Eye (tissue), 1 donor: ENCODE data around the gene ABHD4.
"Not testable (repeated sequence)": the region's sequence is repeated elsewhere in the genome, so short reads cannot be mapped to it uniquely, and the experiment has no call there.

ENCODE experiments used
- DNase-seq: peaks from one replicate; pipeline ENCODE4 v3.0.0-alpha.2; 2015

ABHD4 gene

GRCh38 chr14:22593189-22593588 is 4.9 kb upstream of the ABHD4 start:
- DNase-seq = no peak

GRCh38 chr14:22593601-22594000 is 4.5 kb upstream of the ABHD4 start:
- DNase-seq = no peak

GRCh38 chr14:22594156-22594716 is 3.9 kb upstream of the ABHD4 start:
- no peak for DNase-seq

- DNase-seq = no peak
Observed at GRCh38 chr14:22596354-22596879, 1.7 kb upstream of the ABHD4 start.

GRCh38 chr14:22597265-22597664 is 835 bp upstream of the ABHD4 start:
- no peak for DNase-seq

- DNase-seq = no peak
Observed at GRCh38 chr14:22597771-22598098, 365 bp upstream of the ABHD4 start.

- DNase-seq = no peak
Observed at GRCh38 chr14:22598896-22599244, 770 bp downstream of the ABHD4 start.

GRCh38 chr14:22599349-22599748 is 1.2 kb downstream of the ABHD4 start:
- no peak for DNase-seq

GRCh38 chr14:22600027-22600426 is 1.9 kb downstream of the ABHD4 start:
- no peak for DNase-seq

GRCh38 chr14:22601456-22601855 is 3.4 kb downstream of the ABHD4 start:
- no peak for DNase-seq

GRCh38 chr14:22601996-22602395 is 3.9 kb downstream of the ABHD4 start:
- DNase-seq = no peak

GRCh38 chr14:22602862-22603261 is 4.8 kb downstream of the ABHD4 start:
- DNase-seq = no peak

- DNase-seq = no peak
Observed at GRCh38 chr14:22606380-22606779, 8.3 kb downstream of the ABHD4 start.

GRCh38 chr14:22607291-22607690 is 9.2 kb downstream of the ABHD4 start:
- no peak for DNase-seq

- DNase-seq = no peak
Observed at GRCh38 chr14:22610931-22611330, 12.8 kb downstream of the ABHD4 start.

- DNase-seq = no peak
Observed at GRCh38 chr14:22613106-22613695, 15.1 kb downstream of the ABHD4 start.

- DNase-seq = no peak
Observed at GRCh38 chr14:22613736-22614239, 15.7 kb downstream of the ABHD4 start.

GRCh38 chr14:22614240-22614799 is 16.2 kb downstream of the ABHD4 start:
- peak; percentile 67 for DNase-seq

GRCh38 chr14:22615765-22616164 is 17.7 kb downstream of the ABHD4 start:
- not testable (repeated sequence) for DNase-seq

- no peak for DNase-seq
Observed at GRCh38 chr14:22622255-22622654, 24.2 kb downstream of the ABHD4 start.

GRCh38 chr14:22623047-22623446 is 24.9 kb downstream of the ABHD4 start:
- no peak for DNase-seq

GRCh38 chr14:22626590-22626989 is 28.5 kb downstream of the ABHD4 start:
- DNase-seq = no peak

GRCh38 chr14:22627506-22628263 is 29.6 kb downstream of the ABHD4 start:
- DNase-seq = no peak

GRCh38 chr14:22629361-22629760 is 31.3 kb downstream of the ABHD4 start:
- no peak for DNase-seq
